NCI-H1930 (cell line): ENCODE measurements around the gene USP25.

Experiments used
- DNase-seq, 2 experiments: peaks; one replicate each; lab custom pipeline; 2025; lab: John Stamatoyannopoulos, UW

The USP25 gene

GRCh38 chr21:15809818-15810217 lies 80.0 kb downstream of the USP25 start:
- DNase-seq: no peak

DNA sequence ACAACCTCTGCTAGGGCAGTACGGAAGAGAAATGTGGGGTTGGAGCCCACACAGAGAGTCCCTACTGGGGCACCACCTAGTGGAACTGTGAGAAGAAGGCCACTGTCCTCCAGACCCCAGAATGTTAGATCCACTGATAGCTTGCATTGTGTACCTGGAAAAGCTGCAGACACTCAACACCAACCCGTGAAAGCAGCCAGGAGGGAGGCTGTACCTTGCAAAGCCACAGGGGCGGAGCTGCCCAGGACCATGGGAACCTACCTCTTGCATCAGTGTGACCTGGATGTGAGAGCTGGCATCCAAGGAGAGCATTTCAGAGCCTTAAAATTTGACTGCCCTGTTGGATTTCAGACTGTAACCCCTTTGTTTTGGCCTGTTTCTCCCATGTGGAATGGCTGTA lies 85.5 kb downstream of the USP25 start:
- DNase-seq: no peak

DNA sequence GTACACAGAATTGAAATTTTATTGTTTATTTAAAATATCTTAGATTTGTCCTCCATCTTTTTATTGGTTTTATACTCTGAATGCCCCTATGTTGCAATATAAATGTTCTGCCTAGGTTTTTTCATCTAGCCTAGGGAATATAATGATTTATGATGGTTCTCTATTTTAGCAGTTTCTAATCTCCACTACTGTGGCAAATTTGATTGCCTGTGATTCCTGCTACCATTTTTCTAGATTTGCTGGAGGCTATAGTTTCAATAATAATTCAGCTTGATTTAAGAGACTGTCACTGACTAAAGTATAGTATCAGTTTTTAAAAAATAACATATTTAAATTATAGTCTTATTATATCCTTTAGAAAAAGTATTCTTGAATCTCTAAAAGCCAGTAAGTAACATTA lies 90.5 kb downstream of the USP25 start:
- DNase-seq: no peak

GRCh38 chr21:15820852-15821379 lies 91.1 kb downstream of the USP25 start:
- no peak for DNase-seq

- DNase-seq: no peak
Observed at GRCh38 chr21:15823486-15824150, 93.8 kb downstream of the USP25 start.

DNA sequence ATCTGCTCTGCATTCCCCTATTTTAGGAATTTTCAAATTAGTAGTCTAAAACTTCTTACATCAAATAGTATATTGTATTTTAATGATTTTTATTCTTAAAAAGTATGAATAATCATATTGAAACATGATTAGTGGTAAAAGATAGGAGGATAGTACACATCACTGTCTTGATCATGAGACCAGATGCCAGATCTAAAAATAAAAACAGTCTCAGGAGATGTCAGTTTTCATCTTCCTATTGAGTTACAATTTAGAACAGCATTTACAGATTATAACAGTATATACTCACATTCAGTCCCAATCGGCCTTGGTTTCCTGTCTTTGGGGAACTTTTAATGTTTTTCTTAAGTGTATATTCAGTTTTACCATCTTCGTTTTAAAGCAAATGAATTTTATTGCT lies 95.9 kb downstream of the USP25 start:
- no peak for DNase-seq

- DNase-seq: no peak
Observed at GRCh38 chr21:15826147-15826780, 96.5 kb downstream of the USP25 start.

- no peak for DNase-seq
Observed at GRCh38 chr21:15826908-15827601, 97.3 kb downstream of the USP25 start.

DNA sequence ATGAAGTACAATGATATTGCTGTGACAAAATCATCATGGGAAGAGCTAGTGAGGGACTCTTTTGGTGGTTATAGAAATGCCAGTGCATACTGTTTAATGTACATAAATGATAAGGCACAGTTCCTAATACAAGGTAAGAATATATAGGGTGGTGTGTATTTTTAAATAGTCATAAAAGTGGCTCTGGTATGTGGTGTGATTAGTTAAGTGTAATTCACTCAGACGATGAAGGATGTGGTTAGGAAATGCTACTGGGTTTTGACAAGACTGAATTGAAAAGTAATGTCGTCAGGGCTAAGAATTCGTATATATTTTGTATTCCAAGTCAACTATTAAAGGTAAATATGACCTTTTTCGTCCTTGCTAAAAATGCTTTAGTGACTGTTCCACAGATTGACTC lies 101.7 kb downstream of the USP25 start:
- no peak for DNase-seq

DNA sequence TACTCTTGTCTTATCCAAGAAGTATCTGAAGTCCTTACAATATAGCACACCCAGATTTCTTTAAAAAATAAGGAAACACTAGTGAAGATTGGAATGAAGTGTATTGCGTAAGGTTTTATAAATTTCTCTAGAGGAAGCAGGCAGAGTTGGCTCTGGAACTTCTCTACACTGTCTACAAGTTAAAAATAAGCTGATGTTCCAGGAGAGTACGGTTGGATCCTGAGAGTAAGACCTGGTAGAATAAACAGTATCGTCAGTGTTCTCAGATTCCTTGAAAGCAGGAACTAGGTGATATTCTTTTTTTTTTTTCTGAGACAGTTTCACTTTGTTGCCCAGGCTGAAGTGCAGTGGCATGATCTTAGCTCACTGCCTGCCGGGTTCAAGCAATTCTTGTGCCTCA lies 107.9 kb downstream of the USP25 start:
- DNase-seq: no peak

GRCh38 chr21:15839026-15839425 lies 109.2 kb downstream of the USP25 start:
- no peak for DNase-seq

DNA sequence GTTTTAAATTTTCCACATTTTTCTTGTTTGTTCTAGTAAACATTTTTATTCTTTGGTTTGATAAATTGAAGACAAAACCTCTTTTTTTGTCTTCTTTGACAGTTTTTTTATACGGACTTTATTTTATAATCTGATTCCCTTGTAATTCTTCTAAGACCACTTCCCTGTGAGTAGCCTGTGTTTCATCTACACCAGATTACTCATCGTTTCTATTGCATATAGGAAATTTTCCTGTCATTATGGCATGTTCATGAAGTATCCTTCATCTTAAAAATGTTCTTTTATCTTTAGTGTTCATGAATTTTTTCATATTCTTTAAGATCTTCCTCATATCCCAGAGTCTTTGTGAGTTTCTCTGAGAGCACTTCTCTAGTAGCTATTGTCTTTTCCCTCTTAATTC lies 109.8 kb downstream of the USP25 start:
- DNase-seq: no peak

DNA sequence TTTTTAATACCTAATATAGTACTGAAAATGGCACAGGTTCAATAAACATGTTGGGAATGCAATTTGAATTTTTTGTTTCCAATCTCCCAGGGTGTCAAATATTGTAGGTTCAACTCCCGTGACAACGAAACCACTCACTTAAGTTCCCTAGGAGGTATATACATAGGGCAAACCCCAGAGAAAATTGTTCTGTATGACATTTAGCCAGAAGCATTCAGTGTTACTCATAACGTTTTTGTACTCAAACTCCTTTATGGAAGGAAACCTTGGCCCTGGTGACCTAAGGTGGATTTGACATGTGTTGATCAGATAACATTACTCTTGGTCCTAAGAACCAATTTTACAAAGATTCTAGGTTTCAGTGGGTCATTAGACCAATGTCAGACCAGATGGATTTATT lies 110.6 kb downstream of the USP25 start:
- no peak for DNase-seq

DNA sequence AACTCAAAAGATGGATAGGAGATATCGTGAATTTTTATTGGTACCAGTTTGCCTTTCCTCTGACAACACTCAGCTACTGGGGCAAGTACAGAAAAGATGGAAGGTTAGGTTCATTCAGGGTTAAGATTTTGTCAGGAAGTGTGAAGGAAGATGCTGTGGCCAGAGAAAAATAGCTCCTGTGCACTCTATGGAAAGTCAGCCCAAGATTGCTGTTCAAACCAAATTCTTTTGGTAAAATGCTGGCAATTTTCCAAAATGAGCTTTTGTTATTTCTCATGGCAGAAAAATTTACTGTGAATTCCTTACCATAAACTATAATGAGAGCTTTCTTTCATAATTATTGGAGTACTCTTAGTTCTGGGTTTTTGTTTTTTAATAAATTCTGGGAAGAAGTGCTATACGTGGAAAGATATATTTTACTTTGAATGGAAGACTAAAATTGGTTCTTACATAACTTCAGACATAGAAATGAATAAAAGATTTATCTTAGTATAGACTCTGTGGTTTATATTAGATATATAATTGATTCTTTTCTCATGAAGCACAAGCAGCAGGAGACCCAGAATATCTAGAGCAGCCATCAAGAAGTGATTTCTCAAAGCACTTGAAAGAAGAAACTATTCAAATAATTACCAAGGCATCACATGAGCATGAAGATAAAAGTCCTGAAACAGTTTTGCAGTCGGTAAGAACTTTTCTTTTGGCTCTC lies 112.2 kb downstream of the USP25 start:
- DNase-seq: no peak

- DNase-seq: no peak
Observed at GRCh38 chr21:15842565-15842880, 112.7 kb downstream of the USP25 start.

DNA sequence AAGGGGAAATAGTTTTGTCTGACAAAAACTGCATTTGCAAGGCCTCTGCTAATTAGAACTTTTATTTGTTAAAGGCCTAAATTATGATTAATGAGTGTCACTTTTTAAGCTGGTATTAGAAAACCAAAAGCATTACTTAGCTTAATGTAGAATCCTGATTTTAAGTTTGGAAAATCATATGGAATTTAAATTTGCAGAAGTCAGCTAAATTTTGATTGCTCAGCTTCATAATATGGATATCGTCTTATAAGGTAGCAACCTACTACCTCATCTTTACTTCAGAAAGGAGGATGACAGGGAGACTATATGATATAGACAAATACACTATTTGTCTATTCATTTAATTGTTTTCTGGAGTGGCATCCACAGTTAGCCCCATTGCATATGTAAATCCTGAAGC lies 114.0 kb downstream of the USP25 start:
- DNase-seq: no peak

DNA sequence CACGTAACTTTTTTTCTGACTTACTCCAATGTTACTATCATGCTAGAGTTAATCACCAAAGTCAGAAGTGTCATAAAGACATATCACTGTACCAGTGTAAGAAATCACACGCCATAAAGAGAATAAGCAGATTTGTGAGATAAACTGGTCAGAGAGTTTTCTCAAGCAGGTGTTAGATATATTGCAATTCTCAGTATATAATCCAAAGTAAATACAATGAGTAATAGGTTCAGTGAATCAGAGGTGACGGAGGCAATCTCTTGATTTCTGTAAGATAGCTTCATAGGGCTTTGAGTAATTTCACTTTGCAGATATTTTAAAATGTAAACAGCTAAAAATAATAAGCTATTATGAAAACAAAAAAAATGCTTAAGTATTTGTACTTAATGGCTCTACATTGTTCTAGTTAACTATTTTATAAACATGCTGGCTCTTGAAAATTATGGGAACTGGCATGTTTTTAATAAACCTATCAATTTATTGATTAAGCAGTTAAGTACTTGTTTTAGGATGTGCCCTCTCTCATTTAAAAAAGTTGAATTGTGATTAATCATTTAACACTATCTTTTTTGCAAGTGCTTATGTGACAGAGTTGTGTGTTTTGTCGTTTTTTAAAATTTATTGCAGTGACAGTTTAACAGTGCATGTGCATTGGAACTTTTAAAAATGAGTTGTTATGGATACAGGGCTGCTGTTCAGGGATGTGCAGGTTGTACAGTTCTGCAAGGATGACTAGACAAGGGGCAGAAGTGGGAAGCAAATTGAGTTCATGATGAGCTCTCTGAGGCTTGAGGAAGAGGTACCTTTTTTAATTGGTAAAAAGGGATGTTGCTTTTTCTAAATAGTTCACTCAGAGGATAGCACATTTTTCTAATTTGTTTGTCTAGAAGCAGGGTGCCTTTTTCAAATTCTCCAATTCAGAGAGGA lies 119.1 kb downstream of the USP25 start:
- DNase-seq: no peak

DNA sequence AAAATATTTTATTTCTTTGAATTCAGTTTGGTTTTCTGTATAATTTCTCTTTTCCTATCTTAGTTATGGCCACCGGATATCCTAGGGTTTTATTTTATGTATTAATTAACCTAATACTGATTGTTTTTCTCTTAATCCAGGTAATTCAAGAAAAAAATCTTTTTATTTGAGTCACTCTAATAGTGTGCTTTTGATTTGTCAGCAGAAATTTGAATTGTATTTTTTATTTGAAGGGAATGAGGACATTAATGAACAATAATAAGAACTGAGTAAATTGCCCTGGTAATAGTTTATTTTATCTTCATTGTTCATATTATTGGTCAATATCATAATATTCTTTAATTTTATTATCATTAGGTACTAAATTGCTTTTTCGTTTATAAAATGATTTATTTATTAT lies 120.1 kb downstream of the USP25 start:
- DNase-seq: no peak

GRCh38 chr21:15850645-15851044 lies 120.9 kb downstream of the USP25 start:
- no peak for DNase-seq

GRCh38 chr21:15852146-15852545 lies 122.4 kb downstream of the USP25 start:
- no peak for DNase-seq

DNA sequence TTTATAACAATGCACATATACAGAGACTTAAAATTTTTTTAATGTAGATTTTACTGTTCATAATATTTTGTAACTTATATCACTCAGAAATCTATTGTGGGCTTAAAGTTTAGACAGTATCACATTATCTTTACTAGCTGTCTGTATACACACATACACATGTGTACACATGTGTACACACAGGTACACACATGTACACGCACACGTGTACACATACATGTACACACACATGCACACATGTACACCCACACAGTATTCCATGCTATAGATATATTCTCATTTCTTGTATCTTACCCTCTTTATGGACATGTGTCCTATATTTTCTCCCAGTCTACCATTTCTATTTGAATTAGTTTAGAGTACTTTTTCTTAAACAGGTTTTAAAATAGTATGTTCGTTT lies 123.3 kb downstream of the USP25 start:
- no peak for DNase-seq

DNA sequence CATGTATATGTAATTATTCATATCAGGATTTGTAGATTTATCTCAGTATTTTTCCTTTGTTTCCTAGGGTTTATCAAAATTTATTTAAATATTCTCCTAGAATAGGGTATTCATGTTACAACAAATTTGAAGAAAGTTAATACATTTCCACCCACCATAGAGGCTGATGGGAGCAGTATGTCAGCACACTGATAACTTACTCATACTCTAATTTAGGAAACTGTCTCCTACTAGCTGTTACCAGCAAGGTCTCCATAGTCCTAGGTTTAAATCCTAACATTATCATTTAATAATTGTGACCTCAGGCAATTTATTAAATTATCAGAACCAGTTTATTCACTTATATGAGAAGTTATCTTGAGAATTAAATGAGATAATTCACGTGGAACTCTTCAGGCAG lies 127.0 kb downstream of the USP25 start:
- no peak for DNase-seq
